Lower leg skin (tissue), 3 donors: ENCODE results near the gene COMMD7.

Source experiments
- CTCF ChIP-seq, 3 donors: fragments of 450-650 bp; IDR thresholded peaks; one replicate each; pipeline ENCODE4 v1.5.1; 2016; ENCODE audit warnings: antibody characterized with exemption in 3 of 3, mild to moderate bottlenecking in 3 of 3, moderate library complexity in 2 of 3
- POLR2A ChIP-seq, 2 donors: fragments of 450-650 bp; IDR thresholded peaks; one replicate each; pipeline ENCODE4 v1.6.1; 2016 to 2017; ENCODE audit warnings: antibody characterized with exemption in 2 of 2, mild to moderate bottlenecking in 1 of 2, moderate library complexity in 1 of 2

- TF ChIP-seq CTCF (IDR thresholded peaks at IDR 0.05) (no peak), POLR2A (IDR thresholded peaks at IDR 0.05) (no peak)
These were observed 37.0 kb upstream of the COMMD7 start for GRCh38 chr20:32780278-32780677.
